ENCODE results near the gene FBXL14.

GRCh38 chr12:1564067-1564466 lies 30.3 kb downstream of the FBXL14 start:
- TF ChIP-seq EZH2 (IDR thresholded peaks at IDR 0.05; ENCODE audit: borderline replicate concordance), result no peak
- TF ChIP-seq CTCF (IDR thresholded peaks at IDR 0.05; ENCODE audit: poor library complexity), result no peak
- TF ChIP-seq EZH2phosphoT487 (IDR thresholded peaks at IDR 0.05; ENCODE audit: low read depth, severe bottlenecking, unreplicated experiment), result no peak

Measured in hepatocyte (in vitro differentiated cells).